NCI-H446 (cell line): ENCODE data around the gene ZNRF2.
A peak's percentile ranks its signal among the peaks of the same experiment; 100 is the strongest.
"Not testable (repeated sequence)": the region's sequence is repeated elsewhere in the genome, so short reads cannot be mapped to it uniquely, and the experiment has no call there.

Experiments used
- DNase-seq, 2 experiments: peaks; one replicate each; lab custom pipeline; 2025; lab: John Stamatoyannopoulos, UW

The ZNRF2 gene

DNA sequence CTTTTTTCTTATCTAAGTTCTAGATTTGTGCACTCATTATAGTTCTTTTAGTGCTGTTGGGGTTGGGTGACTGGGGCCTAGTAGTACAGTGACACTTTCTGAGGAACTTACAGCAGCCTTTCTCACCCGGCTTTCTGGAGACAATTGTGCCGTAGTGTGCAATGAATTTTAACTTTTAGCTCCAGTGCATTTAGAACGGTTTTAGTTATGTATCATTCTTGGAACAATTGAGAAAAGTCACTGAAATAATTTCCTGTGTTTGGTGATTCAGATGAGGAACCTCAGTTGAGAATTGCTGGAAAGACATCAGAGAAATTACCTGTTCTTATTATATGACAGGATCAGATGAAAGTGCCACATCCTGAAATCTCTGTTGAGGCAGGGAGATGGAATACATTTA, 3.2 kb downstream of the ZNRF2 start:
- DNase-seq: not testable (repeated sequence)

DNA sequence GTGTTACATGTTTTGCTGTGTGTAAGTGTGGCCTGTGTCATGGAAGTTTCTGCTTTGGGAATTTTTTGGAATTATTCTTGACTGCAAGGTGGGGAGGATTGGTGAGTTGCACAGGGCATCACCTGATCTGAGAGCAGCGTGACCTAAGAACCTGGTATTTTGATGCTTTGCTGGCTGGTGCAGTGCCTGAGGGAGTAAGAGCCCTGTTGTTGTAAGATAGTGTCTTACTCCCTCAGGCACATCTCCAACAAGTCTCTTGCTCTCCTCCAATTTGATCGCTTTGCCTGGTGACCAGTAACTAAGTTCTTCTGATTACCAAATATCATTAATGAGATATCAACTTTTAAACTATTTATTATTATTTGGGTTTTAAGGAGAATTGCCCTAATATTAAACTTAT, 5.2 kb downstream of the ZNRF2 start:
- not testable (repeated sequence) for DNase-seq

- DNase-seq: not testable (repeated sequence)
These were observed 5.9 kb downstream of the ZNRF2 start for GRCh38 chr7:30290317-30290716.

DNA sequence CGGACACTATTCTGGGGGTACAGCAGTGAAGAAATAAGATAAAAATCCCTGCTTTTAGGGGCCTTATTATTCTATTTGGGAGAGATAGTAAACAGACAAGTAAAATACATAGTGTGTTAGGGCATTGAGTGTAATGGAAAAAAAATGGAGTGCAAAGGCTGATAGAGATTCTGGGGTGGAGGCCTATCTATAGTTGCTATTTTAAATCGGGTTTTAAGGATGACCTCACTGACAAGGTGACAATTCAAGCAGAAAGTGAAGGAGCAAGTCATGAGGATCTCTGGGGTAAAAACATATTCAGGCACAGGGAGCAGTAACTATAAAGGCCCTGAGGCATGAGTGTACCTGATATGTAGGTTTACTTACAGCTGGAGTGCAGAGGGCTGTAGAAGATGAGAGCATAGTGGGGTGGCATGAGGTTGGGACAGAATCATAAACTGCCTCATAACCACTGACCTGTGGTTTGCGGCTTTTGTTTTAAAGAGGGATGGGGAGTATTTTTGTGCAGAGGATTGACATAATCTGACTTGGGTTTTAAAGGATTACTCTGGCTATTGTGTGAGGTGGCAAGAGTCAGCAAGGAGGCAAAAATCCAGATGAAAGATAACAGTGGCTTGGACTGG, 8.1 kb downstream of the ZNRF2 start:
- DNase-seq: not testable (repeated sequence)

DNA sequence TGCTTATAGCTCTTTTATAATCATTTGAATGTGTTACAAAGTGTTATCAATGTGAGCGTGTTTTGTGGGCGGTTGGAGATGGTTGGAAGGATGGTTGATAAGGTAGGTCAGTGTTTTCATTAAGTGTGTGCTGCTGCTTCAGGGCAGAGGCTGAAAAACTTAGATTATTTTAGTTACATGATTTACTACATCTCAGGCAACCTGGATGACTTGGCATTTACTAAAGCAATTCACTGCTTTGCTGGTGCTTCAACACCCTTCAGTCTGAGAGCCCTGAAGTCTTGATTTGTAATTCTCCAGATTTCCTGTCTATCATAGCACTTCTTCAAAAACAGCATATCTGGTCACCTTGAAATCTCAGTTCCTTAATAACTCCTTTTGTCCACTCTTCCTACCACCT, 11.9 kb downstream of the ZNRF2 start:
- not testable (repeated sequence) for DNase-seq

DNA sequence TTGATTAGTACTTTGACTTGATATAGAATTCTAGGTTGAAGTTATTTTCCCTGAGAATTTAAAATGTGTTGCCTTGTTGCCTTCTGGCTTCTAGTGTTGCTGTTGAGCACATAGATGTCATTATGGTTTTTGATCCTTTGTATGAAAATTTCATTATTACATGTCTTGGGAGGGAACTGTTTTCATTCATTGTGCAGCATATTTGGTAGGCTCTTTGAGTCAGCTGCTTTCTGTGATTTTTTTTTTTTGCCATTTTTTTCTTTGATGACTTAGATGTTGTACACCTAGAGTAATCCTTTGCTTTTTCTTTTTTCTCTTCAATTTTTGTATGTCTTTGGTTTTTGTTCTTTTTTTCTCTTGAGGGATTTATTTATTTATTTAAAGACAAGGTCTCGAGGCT, 13.1 kb downstream of the ZNRF2 start:
- DNase-seq: not testable (repeated sequence)

DNA sequence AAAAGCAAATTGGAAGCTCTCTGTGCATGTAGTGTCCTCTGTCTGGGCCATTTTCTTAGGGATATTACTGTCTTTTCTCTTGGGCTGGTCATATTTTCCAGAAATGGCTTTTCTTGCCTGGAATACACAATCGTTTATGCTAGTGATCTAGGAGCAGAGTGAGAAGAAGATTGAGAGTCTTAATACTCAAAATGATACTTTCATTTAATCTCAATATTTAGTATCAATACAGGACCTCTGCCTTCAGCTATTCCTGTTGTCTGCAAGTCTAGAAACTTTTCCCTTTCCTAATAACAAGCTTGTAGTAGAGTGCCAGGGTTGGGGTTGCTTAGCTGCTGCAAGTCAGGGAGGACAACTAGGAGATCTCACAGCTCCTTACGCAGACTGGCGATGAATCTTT, 14.0 kb downstream of the ZNRF2 start:
- not testable (repeated sequence) for DNase-seq

DNA sequence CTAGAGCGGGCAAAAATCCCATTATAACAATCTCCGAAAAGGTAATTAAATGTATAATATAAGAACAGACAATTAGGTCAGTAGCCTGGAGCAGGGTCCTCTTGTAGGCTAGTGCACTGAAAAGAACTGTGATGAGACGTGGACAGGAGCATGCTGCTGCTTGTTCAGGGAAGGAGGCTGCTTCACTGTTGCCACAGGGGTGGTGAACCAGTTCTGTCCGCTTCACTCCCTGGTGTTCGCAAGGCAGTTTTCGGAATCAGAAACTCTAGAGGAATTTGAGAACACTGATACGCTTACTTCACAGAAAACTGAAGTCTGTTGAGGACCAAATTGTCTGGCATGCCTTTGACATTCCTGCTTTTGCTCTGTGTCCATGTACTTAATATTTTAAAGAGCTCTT, 17.4 kb downstream of the ZNRF2 start:
- DNase-seq: no peak

DNA sequence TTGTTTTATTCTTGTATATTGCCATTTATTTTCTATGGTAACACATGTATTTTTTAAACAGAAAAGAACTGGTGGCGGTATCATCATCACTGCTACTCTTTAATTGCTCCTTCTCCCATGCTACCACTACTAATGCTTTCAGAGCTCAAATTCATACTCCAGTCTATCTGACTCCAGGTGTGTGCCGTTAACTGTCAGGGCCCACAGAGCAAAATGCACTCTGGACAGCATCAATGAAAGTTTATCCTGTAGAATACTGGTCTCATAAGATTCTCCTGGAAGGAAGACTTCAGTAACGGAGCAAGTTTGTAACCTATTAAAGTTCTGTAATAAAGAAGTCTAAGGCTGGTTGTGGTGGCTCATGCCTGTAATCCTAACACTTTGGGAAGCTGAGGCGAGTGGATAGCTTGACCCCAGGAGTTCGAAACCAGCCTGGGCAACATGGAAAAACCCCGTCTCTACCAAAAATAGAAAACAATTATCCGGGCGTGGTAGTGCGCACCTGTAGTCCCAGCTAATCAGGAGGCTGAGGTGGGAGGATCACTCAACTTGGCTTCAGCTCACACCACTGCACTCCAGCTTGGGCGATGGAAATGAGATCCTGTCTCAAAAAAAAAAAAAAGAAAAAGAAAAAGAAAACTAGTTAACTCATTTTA, 18.4 kb downstream of the ZNRF2 start:
- DNase-seq: no peak

DNA sequence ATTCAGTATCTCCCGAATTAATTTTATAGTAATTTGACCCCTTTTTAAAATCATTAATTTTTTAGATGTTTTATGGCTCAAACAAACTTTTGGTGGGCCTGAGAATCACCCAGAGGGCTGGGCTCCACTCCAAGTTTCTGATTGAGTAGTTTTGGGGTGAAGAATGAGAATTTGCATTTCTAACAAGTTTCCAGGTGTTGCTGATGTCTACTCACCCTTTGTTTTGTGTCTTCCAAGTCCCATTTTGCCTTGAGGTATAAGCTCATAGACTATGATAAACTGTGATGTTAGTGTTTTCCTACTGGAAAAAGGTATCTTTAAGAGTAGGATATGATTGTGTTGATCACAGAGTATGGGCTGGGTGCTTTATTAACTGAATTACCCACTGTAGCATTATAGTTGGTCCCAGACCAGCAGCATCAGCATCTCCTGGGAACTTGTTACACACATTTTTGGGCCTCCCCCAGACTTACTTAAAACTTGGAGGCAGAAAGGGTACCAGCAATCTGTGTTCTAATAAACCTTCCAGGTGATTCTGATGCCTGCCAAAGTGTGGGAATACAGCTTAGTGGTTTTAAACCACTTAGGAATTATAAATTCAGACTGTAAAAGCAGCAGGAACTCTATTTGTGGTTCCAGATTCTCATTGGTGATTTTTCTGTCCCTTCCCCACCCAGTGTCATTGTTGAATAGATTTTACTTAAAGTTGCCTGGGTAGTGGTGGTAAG, 19.1 kb downstream of the ZNRF2 start:
- DNase-seq: no peak

DNA sequence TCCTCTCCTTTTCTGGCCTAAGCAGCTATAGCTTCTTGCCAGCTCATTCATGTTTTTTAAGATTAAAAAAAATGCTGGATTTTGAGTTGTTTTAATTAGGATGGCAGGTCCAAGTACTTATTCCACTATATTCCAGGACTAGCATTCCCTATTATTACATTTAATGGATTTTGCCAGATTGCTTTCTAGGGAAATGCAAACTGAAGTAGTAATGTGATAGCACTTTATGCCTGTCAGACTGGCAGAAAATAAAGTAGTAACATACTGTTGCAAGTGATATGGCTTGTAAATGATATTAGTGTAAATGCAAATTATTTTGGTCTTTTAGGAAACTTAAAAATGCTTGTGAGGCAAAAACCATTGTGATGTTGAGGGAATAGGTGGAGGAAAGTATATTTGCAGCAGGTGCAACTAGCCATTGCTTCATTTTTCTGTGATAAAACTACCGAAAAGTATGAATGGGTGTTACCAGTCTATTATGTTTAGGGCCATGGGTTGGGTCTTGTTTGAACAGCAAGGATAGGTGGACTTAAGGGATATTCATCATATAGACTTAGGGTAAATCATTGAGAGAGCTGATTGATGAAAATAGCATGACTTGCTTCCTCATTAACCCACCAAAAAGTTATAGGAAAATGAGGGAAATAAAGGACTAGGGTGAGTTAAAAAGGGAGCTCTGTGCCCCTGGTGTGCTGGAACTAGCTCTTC, 19.9 kb downstream of the ZNRF2 start:
- DNase-seq: peak in 1 of 2 experiments; percentile 17

DNA sequence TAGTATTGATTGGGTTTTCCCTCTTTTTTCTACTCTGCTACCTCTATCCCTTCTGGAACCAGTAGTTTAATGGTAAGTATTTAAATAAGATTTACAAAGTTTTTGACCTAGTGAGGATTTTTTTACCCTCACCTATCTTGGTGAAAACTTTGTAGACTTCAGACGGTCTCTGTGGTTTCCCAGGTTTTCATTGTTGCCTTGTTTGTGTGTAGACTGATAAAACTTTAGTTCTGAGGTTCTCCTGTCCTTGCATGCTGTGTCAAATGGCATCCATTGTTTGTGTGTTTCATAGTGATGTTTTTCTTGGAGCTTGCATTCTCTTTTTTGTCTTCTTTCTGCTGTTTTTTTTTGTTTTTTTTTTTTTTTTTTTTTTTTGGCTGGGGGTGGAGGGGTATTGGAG, 22.6 kb downstream of the ZNRF2 start:
- no peak for DNase-seq

DNA sequence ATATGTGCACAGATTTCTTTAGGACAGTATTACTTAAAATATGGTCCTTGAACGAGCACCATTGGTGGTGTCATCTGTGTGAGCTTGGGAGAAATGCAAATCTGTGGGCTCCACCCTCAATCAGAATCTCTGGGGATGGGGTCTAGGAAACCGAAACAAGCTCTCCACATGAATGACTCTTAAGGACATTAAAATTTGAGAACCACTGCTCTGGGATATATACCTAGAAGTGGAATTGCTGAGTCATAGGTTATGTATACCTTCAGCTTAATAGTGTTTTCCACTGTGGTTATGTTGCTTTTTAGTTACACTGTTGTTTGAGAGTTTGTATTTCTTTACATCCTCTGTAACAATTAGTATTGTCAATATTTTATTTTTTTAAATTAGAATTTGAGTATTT, 24.0 kb downstream of the ZNRF2 start:
- DNase-seq: no peak

GRCh38 chr7:30309302-30309701, 24.9 kb downstream of the ZNRF2 start:
- no peak for DNase-seq

- DNase-seq: no peak
These were observed 25.5 kb downstream of the ZNRF2 start for GRCh38 chr7:30309842-30310435.

GRCh38 chr7:30310674-30311362, 26.4 kb downstream of the ZNRF2 start:
- DNase-seq: no peak

DNA sequence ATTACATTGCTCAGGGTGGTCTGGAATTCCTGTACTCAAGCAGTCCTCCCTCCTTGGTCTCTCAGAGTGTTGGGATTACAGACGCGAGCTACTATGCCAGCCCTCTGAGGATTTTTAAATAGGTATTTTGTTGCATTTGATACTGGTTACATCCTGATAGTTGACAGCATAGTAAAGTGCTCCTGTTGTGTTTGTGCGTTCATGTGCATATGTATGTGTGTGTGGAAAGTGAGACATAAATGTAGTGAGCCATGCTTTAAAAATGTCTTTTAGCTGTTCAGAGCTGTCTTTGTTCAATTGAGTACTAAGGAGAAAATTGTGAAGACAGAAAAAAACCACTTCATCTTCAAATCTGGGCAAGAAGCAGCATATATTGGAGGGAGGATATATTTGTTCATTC, 27.8 kb downstream of the ZNRF2 start:
- DNase-seq: no peak

GRCh38 chr7:30313348-30313747, 29.0 kb downstream of the ZNRF2 start:
- no peak for DNase-seq

GRCh38 chr7:30313793-30314192, 29.4 kb downstream of the ZNRF2 start:
- DNase-seq: no peak

DNA sequence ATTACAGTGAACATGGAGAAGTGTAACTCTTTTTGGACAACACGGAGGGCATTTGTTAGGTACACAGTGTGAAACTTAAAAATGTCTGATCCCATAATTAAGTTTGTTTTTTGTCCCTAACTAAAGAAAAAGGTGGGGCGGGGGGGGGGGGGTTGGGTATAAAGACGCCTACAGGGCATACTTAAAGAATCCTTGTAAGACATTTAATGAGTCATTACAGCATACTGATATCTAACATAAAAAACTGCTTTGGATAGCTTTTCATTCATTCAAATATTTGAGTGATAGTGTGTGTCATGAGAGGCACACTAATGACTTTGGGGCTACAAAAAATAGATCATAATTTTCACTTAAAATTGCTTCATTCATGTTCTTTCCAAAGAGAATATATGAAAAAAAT, 31.2 kb downstream of the ZNRF2 start:
- DNase-seq: no peak

GRCh38 chr7:30320392-30320791, 36.0 kb downstream of the ZNRF2 start:
- no peak for DNase-seq
